Raji (cell line): Measurements from ENCODE around the gene EIF4G2.

Source experiments
- POLR2A ChIP-seq: IDR thresholded peaks from 2 replicates; pipeline ENCODE4 v1.6.1; 2011; ENCODE audit warnings: low read depth, low read length, control low read depth; ENCODE audit not compliant: insufficient read depth

EIF4G2 gene

GRCh38 chr11:10818594-10818993, 9.9 kb upstream of the EIF4G2 start:
- TF ChIP-seq POLR2A = no peak

- no peak for TF ChIP-seq POLR2A
Observed at GRCh38 chr11:10813945-10814344, 5.2 kb upstream of the EIF4G2 start.

- TF ChIP-seq POLR2A = no peak
Observed at GRCh38 chr11:10809373-10810160, 841 bp upstream of the EIF4G2 start.

GRCh38 chr11:10808235-10808552, 532 bp downstream of the EIF4G2 start:
- TF ChIP-seq POLR2A = no peak

GRCh38 chr11:10807493-10808234, 1.1 kb downstream of the EIF4G2 start:
- no peak for TF ChIP-seq POLR2A

- no peak for TF ChIP-seq POLR2A
Observed at GRCh38 chr11:10806206-10806605, 2.5 kb downstream of the EIF4G2 start.

- TF ChIP-seq POLR2A = no peak
Observed at GRCh38 chr11:10805741-10806140, 3.0 kb downstream of the EIF4G2 start.

GRCh38 chr11:10803676-10804075, 5.0 kb downstream of the EIF4G2 start:
- TF ChIP-seq POLR2A = no peak

- TF ChIP-seq POLR2A = no peak
Observed at GRCh38 chr11:10800292-10800691, 8.4 kb downstream of the EIF4G2 start.

GRCh38 chr11:10798330-10798928, 10.3 kb downstream of the EIF4G2 start:
- TF ChIP-seq POLR2A = no peak

GRCh38 chr11:10797531-10797930, 11.2 kb downstream of the EIF4G2 start:
- TF ChIP-seq POLR2A = no peak

GRCh38 chr11:10797001-10797400, 11.7 kb downstream of the EIF4G2 start:
- no peak for TF ChIP-seq POLR2A

GRCh38 chr11:10796191-10796590, 12.5 kb downstream of the EIF4G2 start:
- no peak for TF ChIP-seq POLR2A

GRCh38 chr11:10793470-10794255, 15.1 kb downstream of the EIF4G2 start:
- TF ChIP-seq POLR2A = no peak

- TF ChIP-seq POLR2A = no peak
Observed at GRCh38 chr11:10792385-10793068, 16.2 kb downstream of the EIF4G2 start.
